ENCODE measurements around the gene NAP1L5.

Gene NAP1L5

DNA sequence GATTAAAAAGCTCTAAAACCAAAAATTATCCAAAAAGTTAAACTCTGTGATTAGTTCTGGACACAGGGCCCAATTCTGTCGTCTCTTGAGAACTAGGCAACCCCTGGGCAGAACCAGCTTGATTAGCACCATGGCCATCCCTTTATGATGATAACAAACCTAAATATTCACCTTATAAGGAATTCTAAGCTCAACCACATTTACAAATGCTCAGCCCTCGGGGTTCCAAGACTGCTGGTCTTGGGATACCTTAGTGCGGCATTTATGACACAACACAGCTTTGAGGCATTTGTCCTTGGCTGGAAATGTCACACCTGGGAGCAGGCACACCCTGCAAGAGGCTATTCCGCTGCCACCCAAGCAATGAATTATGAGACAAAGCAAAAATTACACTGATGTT is 27.5 kb upstream of the NAP1L5 start:
- Histone ChIP-seq H3K27ac (ENCODE audit: poor library complexity, severe bottlenecking) (no peak overlapping the region), H3K9me3 (ENCODE audit: severe bottlenecking) (no peaks in the 10 kb centered on the region), H3K4me1 (ENCODE audit: insufficient read depth, poor library complexity, severe bottlenecking) (no peaks in the 10 kb centered on the region), H3K4me3 (ENCODE audit: severe bottlenecking) (no peak overlapping the region), H3K36me3 (ENCODE audit: low read depth) (peaks cover 74% of the 10 kb centered on the region), H3K27me3 (ENCODE audit: insufficient read depth, poor library complexity, severe bottlenecking) (no peaks in the 10 kb centered on the region)
- DNase-seq (ENCODE audit: low spot score) = no peak
- ATAC-seq (ENCODE audit: low read depth) = no peak
- TF ChIP-seq, protein P1, sequence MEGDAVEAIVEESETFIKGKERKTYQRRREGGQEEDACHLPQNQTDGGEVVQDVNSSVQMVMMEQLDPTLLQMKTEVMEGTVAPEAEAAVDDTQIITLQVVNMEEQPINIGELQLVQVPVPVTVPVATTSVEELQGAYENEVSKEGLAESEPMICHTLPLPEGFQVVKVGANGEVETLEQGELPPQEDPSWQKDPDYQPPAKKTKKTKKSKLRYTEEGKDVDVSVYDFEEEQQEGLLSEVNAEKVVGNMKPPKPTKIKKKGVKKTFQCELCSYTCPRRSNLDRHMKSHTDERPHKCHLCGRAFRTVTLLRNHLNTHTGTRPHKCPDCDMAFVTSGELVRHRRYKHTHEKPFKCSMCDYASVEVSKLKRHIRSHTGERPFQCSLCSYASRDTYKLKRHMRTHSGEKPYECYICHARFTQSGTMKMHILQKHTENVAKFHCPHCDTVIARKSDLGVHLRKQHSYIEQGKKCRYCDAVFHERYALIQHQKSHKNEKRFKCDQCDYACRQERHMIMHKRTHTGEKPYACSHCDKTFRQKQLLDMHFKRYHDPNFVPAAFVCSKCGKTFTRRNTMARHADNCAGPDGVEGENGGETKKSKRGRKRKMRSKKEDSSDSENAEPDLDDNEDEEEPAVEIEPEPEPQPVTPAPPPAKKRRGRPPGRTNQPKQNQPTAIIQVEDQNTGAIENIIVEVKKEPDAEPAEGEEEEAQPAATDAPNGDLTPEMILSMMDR (IDR thresholded peaks at IDR 0.05; ENCODE audit: poor library complexity, severe bottlenecking) = no peak

DNA sequence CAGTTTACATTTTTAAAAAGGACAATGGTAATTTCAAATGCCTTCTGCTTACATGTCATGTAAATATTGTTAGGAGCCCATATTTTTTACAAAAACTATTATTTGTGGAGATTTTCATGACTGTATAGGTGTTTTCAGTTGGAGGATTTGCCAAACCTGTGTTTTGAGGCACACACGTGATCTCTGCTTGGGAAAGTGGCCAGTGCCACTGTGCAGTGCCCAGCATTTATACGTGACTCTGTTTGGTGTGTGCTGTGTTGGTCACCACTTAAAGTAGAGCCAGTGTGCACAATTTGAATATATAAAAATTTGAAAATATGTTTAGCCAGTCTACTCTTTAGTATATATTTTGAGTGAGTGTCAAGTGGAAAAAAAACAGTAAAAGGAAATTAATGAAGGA is 26.8 kb upstream of the NAP1L5 start:
- H3K27me3 ChIP-seq (ENCODE audit: insufficient read depth, poor library complexity, severe bottlenecking) = no peaks in the 10 kb centered on the region
- H3K36me3 ChIP-seq (ENCODE audit: low read depth) = peaks cover 80% of the 10 kb centered on the region
- H3K4me1 ChIP-seq (ENCODE audit: insufficient read depth, poor library complexity, severe bottlenecking) = no peaks in the 10 kb centered on the region
- DNase-seq (ENCODE audit: low spot score) (no peak), ATAC-seq (ENCODE audit: low read depth) (no peak)
- no peak overlapping the region for H3K27ac ChIP-seq (ENCODE audit: poor library complexity, severe bottlenecking)
- H3K4me3 ChIP-seq (ENCODE audit: severe bottlenecking) = no peak overlapping the region
- no peaks in the 10 kb centered on the region for H3K9me3 ChIP-seq (ENCODE audit: severe bottlenecking)
- TF ChIP-seq, protein P1 (IDR thresholded peaks at IDR 0.05; ENCODE audit: poor library complexity, severe bottlenecking) = no peak

DNA sequence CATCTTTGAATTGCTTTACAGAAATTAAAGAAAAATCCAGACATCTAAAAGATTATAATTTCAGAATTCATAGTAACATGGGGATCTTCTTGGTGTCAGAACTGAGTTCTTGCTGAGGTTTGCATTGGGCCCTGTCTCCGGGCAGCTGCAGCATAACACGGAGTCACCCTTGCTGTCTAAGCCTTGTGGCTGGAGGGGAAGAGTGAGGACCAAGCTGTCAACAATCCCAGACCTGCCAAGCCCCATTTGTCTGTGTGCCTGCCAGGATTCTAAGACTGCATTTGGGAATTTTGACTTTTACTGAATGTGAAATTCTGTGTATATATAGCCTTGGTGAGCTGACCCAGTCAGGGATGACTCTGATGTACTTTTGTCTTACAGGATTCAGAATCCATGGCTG is 25.2 kb upstream of the NAP1L5 start:
- DNase-seq (ENCODE audit: low spot score) = no peak
- no peaks in the 10 kb centered on the region for H3K27me3 ChIP-seq (ENCODE audit: insufficient read depth, poor library complexity, severe bottlenecking)
- H3K4me1 ChIP-seq (ENCODE audit: insufficient read depth, poor library complexity, severe bottlenecking) = no peaks in the 10 kb centered on the region
- TF ChIP-seq, protein P1 (IDR thresholded peaks at IDR 0.05; ENCODE audit: poor library complexity, severe bottlenecking) = no peak
- H3K4me3 ChIP-seq (ENCODE audit: severe bottlenecking) = no peak overlapping the region
- H3K9me3 ChIP-seq (ENCODE audit: severe bottlenecking) = no peaks in the 10 kb centered on the region
- H3K27ac ChIP-seq (ENCODE audit: poor library complexity, severe bottlenecking) = no peak overlapping the region
- ATAC-seq (ENCODE audit: low read depth) = no peak
- H3K36me3 ChIP-seq (ENCODE audit: low read depth) = peaks cover 81% of the 10 kb centered on the region

DNA sequence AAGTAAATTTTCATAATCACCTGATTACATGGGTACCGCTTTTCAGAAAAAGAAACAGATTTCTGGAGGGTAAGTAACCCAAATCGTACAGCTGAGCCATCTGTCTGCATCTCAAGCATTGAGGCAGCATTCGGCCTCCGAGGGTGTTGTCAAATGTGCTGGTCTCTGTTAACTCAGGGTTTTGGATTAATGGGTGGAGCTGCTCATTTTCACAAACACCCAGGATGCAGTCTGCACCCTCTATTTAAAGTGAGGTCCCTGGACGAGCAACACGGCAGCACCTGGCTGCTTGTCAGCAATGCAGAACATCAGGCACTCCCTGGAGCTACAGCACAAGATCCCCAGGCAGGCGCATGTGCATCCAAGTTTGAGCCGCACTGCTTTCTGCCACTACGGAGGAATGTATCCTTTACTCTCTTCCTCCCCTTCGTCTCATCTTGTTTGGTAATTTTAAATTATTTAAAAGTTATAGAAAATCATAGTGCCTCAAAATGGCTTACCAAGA is 24.7 kb upstream of the NAP1L5 start:
- H3K36me3 ChIP-seq (ENCODE audit: low read depth) = peaks cover 81% of the 10 kb centered on the region
- H3K9me3 ChIP-seq (ENCODE audit: severe bottlenecking) = no peaks in the 10 kb centered on the region
- no peak overlapping the region for H3K27ac ChIP-seq (ENCODE audit: poor library complexity, severe bottlenecking)
- no peaks in the 10 kb centered on the region for H3K27me3 ChIP-seq (ENCODE audit: insufficient read depth, poor library complexity, severe bottlenecking)
- ATAC-seq (ENCODE audit: low read depth) (no peak), DNase-seq (ENCODE audit: low spot score) (no peak)
- no peak overlapping the region for H3K4me3 ChIP-seq (ENCODE audit: severe bottlenecking)
- TF ChIP-seq, protein P1 (IDR thresholded peaks at IDR 0.05; ENCODE audit: poor library complexity, severe bottlenecking) = no peak
- no peaks in the 10 kb centered on the region for H3K4me1 ChIP-seq (ENCODE audit: insufficient read depth, poor library complexity, severe bottlenecking)

DNA sequence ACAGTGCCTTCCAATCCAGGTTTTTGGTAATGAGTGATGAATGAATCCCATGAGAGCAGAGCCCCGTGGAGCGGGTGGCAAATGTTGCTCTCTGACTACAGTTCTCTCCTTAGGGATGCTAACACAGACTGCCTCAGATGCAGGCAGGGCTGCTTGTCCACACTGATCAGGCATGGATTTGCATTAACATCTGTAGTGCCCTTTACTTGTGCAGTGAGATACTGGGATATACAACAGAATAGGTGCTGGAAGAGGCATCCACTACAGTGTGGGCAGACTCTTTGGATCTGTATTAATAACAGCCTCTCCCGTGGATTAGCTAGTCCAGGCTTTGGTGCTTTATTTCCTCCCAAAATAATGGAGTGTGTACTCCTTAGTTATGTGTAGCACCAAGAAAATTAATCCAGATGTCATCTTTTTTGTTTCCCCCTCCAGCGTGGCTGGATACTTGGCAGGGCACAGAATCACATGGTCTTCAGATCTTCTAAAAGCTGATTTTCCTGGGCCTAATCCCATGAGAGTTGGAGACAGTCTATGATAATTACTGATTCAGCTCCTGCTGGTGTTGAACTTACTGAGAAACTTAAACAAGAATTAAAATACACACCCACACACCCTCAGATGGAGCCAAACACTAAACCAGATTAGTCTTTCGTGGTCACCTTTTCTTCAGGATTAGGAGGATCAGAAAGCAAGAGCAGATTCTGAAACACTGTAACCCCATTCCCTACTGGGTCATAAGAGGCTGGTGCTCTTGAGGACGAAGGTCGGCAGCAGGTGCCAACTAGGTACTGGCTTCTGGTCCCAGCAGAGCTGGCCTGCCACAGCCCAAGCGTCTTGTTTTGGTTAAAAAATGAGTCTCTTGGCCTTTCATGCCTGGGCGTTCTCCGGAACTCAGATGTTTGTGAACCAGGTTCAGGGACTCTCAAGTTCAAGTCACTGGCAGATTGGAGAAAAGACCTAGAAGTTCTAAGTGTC is 23.1 kb upstream of the NAP1L5 start:
- DNase-seq (ENCODE audit: low spot score) (no peak), ATAC-seq (ENCODE audit: low read depth) (no peak)
- H3K27ac ChIP-seq (ENCODE audit: poor library complexity, severe bottlenecking) = no peak overlapping the region
- H3K27me3 ChIP-seq (ENCODE audit: insufficient read depth, poor library complexity, severe bottlenecking) = no peaks in the 10 kb centered on the region
- no peaks in the 10 kb centered on the region for H3K9me3 ChIP-seq (ENCODE audit: severe bottlenecking)
- no peak overlapping the region for H3K4me3 ChIP-seq (ENCODE audit: severe bottlenecking)
- H3K36me3 ChIP-seq (ENCODE audit: low read depth) = peaks cover 81% of the 10 kb centered on the region
- H3K4me1 ChIP-seq (ENCODE audit: insufficient read depth, poor library complexity, severe bottlenecking) = no peaks in the 10 kb centered on the region
- TF ChIP-seq, protein P1 (IDR thresholded peaks at IDR 0.05; ENCODE audit: poor library complexity, severe bottlenecking) = no peak
